C4-2B (cell line): Measurements from ENCODE around the gene BCL10.

Source experiments
- ZFX ChIP-seq: fragments of 450-650 bp; IDR thresholded peaks from 2 replicates; pipeline ENCODE4 v1.6.1; 2017
- TF ChIP-seq, protein P1 (sequence below): fragments of 450-650 bp; conservative IDR thresholded peaks from 2 replicates; pipeline ENCODE4 v1.5.1; 2017; ENCODE audit warnings: mild to moderate bottlenecking

DNA sequence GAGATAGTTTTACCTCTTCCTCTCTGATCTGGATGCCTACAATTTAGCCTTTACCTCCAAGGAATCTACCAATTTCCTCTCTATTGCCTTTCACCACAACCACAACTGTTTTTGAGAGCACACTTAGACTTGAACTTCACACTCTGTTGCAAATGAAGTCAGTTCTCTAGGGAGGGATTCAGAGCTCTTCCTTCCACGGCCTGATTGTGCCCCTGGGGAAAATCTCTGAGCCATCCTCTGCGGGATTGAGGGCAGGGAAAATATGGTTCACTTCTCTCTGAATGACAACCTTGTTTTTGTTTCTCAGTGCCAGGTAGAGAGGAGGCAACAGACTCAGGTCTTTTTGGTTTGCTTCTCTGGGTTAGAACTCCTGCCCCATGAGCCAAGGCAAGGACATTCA, 35.4 kb upstream of the BCL10 start:
- TF ChIP-seq, protein P1, sequence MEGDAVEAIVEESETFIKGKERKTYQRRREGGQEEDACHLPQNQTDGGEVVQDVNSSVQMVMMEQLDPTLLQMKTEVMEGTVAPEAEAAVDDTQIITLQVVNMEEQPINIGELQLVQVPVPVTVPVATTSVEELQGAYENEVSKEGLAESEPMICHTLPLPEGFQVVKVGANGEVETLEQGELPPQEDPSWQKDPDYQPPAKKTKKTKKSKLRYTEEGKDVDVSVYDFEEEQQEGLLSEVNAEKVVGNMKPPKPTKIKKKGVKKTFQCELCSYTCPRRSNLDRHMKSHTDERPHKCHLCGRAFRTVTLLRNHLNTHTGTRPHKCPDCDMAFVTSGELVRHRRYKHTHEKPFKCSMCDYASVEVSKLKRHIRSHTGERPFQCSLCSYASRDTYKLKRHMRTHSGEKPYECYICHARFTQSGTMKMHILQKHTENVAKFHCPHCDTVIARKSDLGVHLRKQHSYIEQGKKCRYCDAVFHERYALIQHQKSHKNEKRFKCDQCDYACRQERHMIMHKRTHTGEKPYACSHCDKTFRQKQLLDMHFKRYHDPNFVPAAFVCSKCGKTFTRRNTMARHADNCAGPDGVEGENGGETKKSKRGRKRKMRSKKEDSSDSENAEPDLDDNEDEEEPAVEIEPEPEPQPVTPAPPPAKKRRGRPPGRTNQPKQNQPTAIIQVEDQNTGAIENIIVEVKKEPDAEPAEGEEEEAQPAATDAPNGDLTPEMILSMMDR: no peak
- TF ChIP-seq ZFX: no peak
